ENCODE measurements around the gene IGFL4.

Gene IGFL4

DNA sequence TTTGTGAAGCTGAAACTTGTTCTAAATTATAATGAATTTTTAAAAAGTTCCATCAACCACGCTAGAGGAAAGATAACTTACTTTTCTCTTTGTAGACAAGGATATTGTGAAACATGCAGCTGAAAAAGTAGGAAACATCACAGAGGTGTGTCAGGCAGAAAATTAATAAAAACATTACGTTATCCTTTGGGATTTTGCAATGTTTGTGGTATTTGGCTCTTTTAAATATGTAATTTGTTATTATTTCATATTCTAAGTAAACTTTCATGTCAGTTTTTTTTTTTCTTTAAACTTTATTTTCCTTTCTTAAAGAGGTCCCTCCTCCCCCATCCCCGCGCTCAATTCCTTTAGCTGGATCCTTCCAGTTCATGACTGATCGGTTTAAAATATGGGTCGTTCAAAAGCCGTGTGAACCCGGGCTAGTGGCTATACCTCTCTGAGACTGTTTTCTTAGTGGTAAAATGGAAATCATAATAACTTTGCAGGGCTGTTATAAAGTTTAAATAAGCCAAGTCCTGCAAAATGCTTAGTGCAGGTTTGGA is 46.3 kb downstream of the IGFL4 start:
- no peak for DNase-seq (ENCODE audit: low spot score)

DNA sequence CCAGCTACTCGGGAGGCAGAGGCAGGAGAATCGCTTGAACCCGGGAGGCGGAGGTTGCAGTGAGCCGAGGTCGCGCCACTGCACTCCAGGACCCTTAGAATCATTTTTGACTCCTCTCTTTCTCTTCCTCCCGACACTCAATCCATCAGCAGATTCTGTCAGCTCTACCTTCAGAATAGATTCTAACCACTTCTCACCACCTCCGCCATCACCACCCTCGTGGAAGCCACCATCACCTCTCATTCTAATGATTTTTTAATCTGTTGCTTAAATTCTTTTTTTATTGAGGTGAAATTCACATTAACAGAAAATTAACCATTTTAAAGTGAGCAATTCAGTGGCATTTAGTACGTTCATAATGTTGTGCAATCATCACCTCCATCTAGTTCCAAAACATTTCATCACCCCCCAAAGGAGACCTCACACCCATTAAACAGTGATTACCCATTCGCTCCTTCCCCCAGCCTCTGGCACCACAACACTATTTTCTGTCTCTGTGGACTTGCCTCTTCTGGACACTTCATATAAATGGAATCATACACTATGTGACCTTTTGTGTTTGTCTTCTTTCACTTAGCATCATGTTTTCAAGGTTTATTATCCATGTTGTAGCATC is 50.6 kb downstream of the IGFL4 start:
- DNase-seq (ENCODE audit: low spot score), result no peak
